ENCODE data around the gene CCDC74B. TPM values are rescaled to one million over a fixed set of nuclear protein-coding genes. Genes with fewer than 3 reads are reported as not detected.
"Not testable (repeated sequence)": the region's sequence is repeated elsewhere in the genome, so short reads cannot be mapped to it uniquely, and the experiment has no call there.

CCDC74B gene
- total RNA-seq, 1 experiment from 2014 or later: 0.85 TPM

DNA sequence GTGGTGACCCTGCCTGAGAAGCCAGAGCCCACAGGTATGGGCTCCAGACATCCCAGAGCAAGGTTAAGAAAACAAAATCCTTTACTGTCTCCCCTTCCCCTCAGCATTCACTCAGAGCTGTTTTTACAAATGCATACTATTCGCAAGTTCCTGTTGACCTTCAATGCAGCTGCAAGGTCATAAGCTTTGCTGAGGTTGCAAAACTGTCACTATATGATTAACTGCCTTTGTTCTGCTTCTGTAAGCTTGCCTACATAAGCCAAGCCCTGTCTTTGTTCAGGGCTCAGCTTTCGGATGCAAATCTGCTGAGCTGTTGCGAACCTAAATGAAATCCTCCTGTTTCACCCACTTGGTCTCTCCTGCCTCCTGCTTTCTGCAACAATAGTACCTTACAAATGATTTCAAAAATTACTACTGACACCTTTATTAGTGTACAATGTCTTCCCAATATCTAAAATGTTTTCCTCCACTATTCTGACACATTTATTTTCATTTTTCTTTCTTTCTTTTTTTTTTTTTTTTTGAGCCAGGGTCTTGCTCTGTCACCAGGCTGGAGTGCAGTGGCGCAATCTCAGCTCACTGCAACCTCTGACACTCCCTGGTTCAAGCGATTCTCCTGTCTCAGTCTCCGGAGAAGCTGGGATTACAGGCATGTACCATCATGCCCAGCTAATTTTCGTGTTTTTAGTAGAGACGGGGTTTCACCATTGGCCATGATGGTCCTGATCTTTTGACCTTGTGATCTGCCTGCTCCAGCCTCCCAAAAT lies 42.1 kb downstream of the CCDC74B start:
- not testable (repeated sequence) for DNase-seq (ENCODE audit: low read depth)

Small RNA genes within 50 kb of the gene (small RNA-seq; reads per million reads assigned to genes)
- gene RNU6-1049P: not detected

Other genes starting within 250 kb of the CCDC74B start
- not detected in 2 replicates for gene RAB6C, start 165.4 kb downstream of the CCDC74B start, total RNA-seq (2014; rRNA removed; shearing (Covaris generic))
- 5.3 and 7.7 TPM in 2 replicates for gene POTEF, start 15.9 kb downstream of the CCDC74B start, total RNA-seq (2014; rRNA removed; shearing (Covaris generic))
- 44.8 and 50.6 TPM in 2 replicates for gene SMPD4, start 36.5 kb upstream of the CCDC74B start, total RNA-seq (2014; rRNA removed; shearing (Covaris generic))
- gene MZT2B, start 37.1 kb upstream of the CCDC74B start, total RNA-seq (2014; rRNA removed; shearing (Covaris generic)): 245 and 400 TPM in 2 replicates
- 11.1 and 14.6 TPM in 2 replicates for gene TUBA3E, start 53.3 kb upstream of the CCDC74B start, total RNA-seq (2014; rRNA removed; shearing (Covaris generic))
- gene IMP4, start 197.8 kb upstream of the CCDC74B start, total RNA-seq (2014; rRNA removed; shearing (Covaris generic)): 213 and 223 TPM in 2 replicates
- gene PTPN18, start 210.9 kb upstream of the CCDC74B start, total RNA-seq (2014; rRNA removed; shearing (Covaris generic)): 13.5 and 20.3 TPM in 2 replicates

Data from HT1080 (cell line).